ENCODE data around the gene TEX22.

The TEX22 gene

GRCh38 chr14:105420101-105420973 is 22.0 kb downstream of the TEX22 start:
- no peak for DNase-seq (ENCODE audit: low read depth in 3 of 3)

- DNase-seq (ENCODE audit: low read depth in 3 of 3), result no peak
Measured at GRCh38 chr14:105420974-105421674, 22.8 kb downstream of the TEX22 start.

- no peak for DNase-seq (ENCODE audit: low read depth in 3 of 3)
Measured at GRCh38 chr14:105421723-105422615, 23.6 kb downstream of the TEX22 start.

GRCh38 chr14:105422695-105423487 is 24.6 kb downstream of the TEX22 start:
- no peak for DNase-seq (ENCODE audit: low read depth in 3 of 3)

- no peak for DNase-seq (ENCODE audit: low read depth in 3 of 3)
Measured at GRCh38 chr14:105423488-105424195, 25.3 kb downstream of the TEX22 start.

GRCh38 chr14:105424861-105425260 is 26.5 kb downstream of the TEX22 start:
- no peak for DNase-seq (ENCODE audit: low read depth in 3 of 3)

GRCh38 chr14:105425823-105426247 is 27.5 kb downstream of the TEX22 start:
- DNase-seq (ENCODE audit: low read depth in 3 of 3), result no peak

- no peak for DNase-seq (ENCODE audit: low read depth in 3 of 3)
Measured at GRCh38 chr14:105426416-105427130, 28.2 kb downstream of the TEX22 start.

GRCh38 chr14:105427412-105427811 is 29.1 kb downstream of the TEX22 start:
- DNase-seq (ENCODE audit: low read depth in 3 of 3), result no peak

- DNase-seq (ENCODE audit: low read depth in 3 of 3), result no peak
Measured at GRCh38 chr14:105427936-105428485, 29.7 kb downstream of the TEX22 start.

- DNase-seq (ENCODE audit: low read depth in 3 of 3), result no peak
Measured at GRCh38 chr14:105430042-105430441, 31.7 kb downstream of the TEX22 start.

GRCh38 chr14:105430565-105430964 is 32.2 kb downstream of the TEX22 start:
- no peak for DNase-seq (ENCODE audit: low read depth in 3 of 3)

- no peak for DNase-seq (ENCODE audit: low read depth in 3 of 3)
Measured at GRCh38 chr14:105431256-105431655, 32.9 kb downstream of the TEX22 start.

GRCh38 chr14:105432657-105433056 is 34.3 kb downstream of the TEX22 start:
- DNase-seq (ENCODE audit: low read depth in 3 of 3), result no peak

GRCh38 chr14:105433161-105433605 is 34.8 kb downstream of the TEX22 start:
- DNase-seq (ENCODE audit: low read depth in 3 of 3), result no peak

GRCh38 chr14:105436402-105436801 is 38.1 kb downstream of the TEX22 start:
- no peak for DNase-seq (ENCODE audit: low read depth in 3 of 3)

GRCh38 chr14:105436891-105437722 is 38.8 kb downstream of the TEX22 start:
- no peak for DNase-seq (ENCODE audit: low read depth in 3 of 3)

GRCh38 chr14:105437723-105438500 is 39.6 kb downstream of the TEX22 start:
- no peak for DNase-seq (ENCODE audit: low read depth in 3 of 3)
